ENCODE data around the gene AGPAT4. TPM values are rescaled to one million over a fixed set of nuclear protein-coding genes. Genes with fewer than 3 reads are reported as not detected.

The AGPAT4 gene
- polyA plus RNA-seq, 12 donors: 8.4 to 14.7 (median 10.7) TPM; not detected in 1

DNA sequence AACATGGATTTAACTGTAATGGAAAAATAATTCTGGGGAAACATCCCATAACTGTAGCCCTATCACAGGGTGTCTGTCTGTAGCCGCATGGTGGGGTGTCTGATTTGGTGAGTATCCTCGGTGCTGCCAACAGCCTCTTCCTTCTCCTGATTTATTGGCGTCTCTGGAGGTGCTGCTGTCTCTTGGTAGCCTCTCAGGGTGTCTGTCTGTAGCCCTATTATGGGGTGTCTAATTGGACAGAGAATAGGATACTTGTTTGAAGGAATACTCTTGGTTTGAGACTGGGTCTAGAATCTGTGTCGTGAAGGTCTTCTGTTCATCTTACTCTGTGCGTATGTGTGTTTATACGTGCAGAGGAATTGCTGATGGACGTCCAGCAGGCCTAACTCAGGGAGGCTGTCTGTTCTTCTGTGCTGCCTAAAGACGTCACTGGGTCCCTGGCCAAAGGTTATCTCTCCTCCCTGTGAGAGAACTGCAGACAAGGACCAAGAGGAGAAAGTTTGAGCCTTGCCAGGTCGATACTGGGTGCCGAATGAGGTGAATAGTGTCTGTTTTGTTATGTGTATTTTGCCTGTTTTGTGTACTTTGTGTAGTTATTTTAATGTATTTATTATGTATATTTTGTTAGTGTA lies 18.9 kb upstream of the AGPAT4 start:
- no peak for DNase-seq

DNA sequence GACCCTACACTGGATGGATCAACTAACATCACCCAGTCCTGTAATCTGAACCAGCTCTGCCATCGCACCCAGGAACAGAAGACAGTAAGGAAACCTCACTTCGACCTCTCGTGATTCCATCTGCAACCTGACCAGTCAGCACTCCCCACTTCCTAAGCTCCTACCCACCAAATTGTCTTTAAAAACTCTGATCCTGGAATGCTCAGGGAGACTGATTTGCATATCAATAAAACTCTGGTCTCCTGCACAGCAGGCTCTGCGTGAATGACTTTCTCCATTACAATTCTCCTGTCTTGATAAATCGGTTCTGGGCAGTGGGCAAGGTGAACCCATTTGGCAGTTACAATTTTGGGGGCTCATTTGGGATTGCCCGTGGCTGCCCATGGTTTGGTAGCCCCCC lies 18.3 kb upstream of the AGPAT4 start:
- no peak for DNase-seq

DNA sequence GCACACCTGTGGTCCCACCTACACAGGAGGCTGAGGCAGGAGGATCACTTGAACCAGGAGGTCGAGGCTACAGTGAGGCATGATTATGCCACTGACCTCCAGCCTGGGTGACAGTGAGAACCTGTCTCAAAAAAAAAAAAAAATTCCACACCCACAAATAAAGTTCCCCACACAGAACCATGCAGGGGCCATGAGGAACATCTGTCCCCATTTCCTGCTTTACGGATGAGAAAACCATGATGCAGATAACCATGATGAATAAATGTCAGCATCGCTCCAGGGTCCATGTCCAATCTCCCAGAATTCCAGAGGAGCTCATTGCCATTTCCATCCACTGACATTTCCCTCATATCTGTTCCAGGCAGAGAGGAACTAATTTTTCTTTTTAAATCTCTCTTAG lies 16.9 kb upstream of the AGPAT4 start:
- no peak for DNase-seq

- DNase-seq: no peak
Measured at GRCh38 chr6:161284653-161285052, 10.8 kb upstream of the AGPAT4 start.

- DNase-seq: no peak
Measured at GRCh38 chr6:161281092-161281491, 7.2 kb upstream of the AGPAT4 start.

GRCh38 chr6:161279677-161280415 lies 6.0 kb upstream of the AGPAT4 start:
- no peak for DNase-seq

- no peak for DNase-seq
Measured at GRCh38 chr6:161276605-161277155, 2.8 kb upstream of the AGPAT4 start.

DNA sequence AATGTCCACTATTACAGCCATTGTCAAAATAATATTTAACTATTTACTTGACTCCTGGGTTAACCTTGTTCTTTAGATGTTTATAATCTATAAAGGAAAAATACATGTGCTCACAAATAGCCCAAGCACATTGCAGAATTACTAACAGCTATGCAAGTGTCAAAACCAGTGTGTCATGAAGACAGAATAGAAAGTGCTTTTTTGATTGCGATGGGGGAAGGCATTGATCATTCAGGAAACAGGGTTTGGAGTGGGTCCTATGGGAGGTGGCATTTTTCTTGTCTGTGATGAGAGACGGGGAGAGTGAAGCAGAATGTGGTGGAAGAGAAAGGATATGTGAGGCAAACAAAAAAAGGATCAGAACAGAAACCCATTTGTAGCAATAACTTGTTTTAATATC lies 1.0 kb upstream of the AGPAT4 start:
- DNase-seq: no peak

DNA sequence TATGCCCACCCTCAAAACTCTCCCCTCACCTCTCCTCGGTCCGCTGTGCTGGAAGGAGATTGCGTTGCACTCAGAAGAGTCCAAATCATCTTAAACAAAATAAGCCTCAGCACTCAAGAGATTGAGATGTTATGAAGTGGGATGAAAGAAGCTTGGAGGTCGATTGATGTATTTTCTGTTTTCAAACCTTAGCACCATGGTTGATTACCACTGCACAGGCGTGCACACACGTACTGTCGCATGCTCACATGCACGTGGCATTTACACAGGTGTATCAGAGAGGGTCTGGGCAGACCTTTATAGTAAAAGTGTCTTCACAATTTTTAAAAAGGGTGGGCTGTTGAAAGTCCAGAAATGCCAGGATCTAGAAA lies 612 bp upstream of the AGPAT4 start:
- no peak for DNase-seq

GRCh38 chr6:161273274-161273751 lies 548 bp downstream of the AGPAT4 start:
- peak; percentile 76 for DNase-seq

DNA sequence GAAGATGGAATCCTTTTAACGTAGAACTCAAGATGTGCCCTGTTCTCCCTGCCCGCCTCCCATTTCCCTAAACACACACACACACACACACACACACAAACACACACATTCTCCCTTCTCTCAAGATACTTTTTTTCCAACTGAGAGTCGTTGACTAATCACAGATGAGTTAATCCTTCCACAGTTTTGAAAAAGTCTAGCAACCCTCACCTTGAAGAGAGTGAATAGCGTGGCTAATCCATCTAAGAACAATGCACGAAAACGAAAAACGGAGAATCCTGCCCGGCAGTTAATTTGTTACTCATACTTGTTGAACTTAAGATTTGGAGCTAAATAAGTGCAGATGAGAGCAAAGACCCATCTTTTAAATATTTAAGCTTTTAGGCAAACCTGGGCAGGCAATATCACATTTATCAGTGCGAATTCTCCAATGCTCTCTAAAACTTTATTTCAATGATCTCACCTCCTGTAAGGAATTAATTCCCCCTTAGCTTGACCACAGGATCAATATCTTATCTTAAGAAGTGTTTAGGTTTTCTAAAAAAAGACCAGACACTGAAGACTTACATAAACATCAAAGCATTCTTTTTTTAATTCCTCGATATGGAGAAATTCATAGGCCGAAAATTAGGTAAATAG lies 1.1 kb downstream of the AGPAT4 start:
- no peak for DNase-seq

DNA sequence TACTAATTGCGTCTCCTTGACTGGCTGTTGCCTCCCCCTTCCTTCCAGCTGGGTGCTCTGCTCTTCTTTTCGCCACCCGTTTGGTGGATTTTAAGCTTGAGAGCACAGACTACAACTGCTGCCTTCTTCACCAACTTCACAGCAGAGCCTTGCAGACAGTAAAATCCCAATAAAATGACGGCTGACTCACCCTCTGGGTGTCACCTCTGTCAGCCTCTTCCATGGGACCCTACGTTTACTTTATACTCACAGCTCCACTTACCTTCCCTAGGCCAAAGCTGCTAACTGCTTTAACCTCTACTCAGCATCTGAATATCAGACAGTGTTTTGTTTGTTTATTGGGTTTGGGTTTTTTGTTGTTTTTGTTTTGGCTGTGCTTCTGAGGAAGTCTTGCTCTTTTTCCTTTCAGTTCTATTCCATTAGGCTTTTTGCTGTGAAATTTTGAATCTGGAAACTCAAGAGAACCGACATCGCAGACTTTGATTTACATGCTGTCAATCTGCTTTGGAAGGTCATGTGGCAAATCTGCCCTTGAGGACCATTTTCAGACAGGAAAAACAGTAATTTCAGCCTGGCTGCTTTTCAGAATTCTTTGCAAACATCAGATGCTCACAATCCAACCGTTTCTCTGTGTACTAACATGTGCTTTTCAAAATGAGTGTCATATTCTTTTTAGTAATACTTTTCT lies 2.4 kb downstream of the AGPAT4 start:
- DNase-seq: no peak

GRCh38 chr6:161270116-161270515 lies 3.7 kb downstream of the AGPAT4 start:
- no peak for DNase-seq

DNA sequence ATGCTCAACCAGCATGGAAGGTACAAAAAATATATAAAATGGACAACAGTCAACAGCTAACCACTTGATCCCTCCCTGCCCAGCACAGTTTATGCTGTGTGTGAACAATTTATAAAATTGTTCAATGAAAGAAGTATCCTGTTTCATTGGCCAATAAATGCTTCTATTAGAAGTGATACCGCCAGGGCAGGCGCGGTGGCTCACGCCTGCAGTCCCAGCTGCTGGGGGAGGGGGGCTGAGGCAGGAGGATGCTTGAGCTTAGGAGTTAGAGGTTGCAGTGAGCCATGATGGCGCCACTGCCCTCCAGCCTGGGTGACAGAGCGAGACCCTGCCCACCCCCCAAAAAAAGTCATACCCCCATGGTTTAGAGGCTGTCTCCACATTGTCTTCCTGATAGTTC lies 4.6 kb downstream of the AGPAT4 start:
- no peak for DNase-seq

DNA sequence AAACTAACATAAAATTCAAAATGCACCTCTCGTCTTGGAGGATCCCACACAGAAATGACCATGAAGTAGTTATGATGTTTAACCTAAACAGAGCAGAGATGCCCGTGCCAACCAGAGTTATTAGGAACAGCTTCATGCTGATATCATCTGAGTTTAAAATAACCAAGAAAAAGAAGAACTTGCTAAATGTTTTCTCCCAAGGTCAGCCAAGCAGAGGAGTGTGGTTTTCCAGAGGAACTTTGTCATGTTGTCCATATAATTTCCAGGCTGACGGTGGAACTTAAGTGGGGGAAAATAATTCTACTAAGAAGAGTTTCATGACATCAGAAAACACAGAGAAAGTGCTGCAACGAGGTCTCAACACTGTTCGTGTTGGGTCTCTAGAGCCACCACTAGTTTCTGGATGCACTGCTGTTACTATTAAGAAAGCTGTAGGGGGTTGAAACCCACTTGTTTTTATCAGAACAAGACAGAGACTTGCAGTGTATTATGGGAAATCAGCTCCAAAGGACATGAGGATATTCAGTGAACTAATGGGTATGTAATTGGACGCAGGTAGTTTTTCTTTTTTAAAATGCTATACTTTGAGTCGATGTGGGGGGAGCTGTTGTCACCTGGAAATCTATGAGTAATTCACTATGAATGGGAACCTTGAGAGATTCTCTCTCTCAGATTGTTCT lies 5.2 kb downstream of the AGPAT4 start:
- no peak for DNase-seq

GRCh38 chr6:161266513-161267230 lies 7.2 kb downstream of the AGPAT4 start:
- DNase-seq: no peak

GRCh38 chr6:161265975-161266374 lies 7.9 kb downstream of the AGPAT4 start:
- no peak for DNase-seq

GRCh38 chr6:161265554-161265953 lies 8.3 kb downstream of the AGPAT4 start:
- no peak for DNase-seq

DNA sequence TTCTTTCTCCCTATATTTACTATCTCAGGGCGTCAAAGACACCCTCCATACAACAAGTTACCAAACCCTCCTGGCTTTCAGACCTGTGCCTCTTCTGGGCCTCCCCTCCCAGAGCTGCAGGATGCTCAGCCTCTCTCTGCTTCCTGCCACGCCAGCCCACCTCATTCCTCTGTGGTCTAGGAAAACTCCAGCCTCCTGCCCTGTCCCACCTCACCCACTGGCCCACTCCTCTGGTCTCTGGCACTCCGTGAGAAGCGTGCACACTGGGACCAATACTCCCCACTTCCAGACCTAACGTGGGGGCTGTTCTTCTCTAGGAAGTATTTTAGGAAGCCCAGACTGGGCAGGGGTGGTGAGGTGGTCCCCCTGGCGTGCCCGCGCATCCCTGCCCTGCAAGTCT lies 9.7 kb downstream of the AGPAT4 start:
- DNase-seq: no peak

GRCh38 chr6:161261816-161262215 lies 12.0 kb downstream of the AGPAT4 start:
- DNase-seq: no peak

GRCh38 chr6:161261325-161261724 lies 12.5 kb downstream of the AGPAT4 start:
- DNase-seq: no peak
